NCI-H446 (cell line): ENCODE data around the gene AHCY.
"Not testable (repeated sequence)": the region's sequence is repeated elsewhere in the genome, so short reads cannot be mapped to it uniquely, and the experiment has no call there.

Experiments
- DNase-seq, 2 experiments: peaks; one replicate each; lab custom pipeline; 2025; lab: John Stamatoyannopoulos, UW

Gene AHCY

GRCh38 chr20:34254979-34255378, 48.2 kb downstream of the AHCY start:
- DNase-seq, result no peak

DNA sequence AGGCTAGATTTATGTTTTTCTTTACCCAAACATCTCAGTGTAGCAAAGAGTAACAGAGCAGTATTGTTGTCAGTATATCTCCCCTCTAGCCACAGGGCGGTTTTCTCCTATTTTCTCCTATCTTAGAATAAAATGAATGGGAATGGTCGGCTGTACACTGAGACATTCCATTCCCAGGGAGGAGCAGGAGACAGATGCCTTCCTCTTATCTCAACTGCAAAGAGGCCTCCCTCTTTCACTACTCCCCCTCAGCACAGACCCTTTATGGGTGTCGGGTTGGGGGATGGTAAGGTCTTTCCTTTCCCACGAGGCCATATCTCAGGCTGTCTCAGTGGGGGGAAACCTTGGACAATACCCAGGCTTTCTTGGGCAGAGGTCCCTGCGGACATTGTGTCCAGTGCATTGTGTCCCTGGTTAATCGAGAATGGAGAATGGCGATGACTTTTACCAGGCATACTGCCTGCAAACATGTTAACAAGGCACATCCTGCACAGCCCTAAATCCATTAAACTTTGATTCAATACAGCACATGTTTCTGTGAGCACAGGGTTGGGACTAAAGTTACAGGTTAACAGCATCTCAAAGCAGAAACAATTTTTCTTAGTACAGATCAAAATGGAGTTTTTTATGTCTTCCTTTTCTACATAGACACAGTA, 50.6 kb downstream of the AHCY start:
- DNase-seq, result not testable (repeated sequence)

GRCh38 chr20:34251619-34252018, 51.5 kb downstream of the AHCY start:
- no peak for DNase-seq

- no peak for DNase-seq
These were observed 53.1 kb downstream of the AHCY start for GRCh38 chr20:34250005-34250404.

GRCh38 chr20:34249291-34249690, 53.9 kb downstream of the AHCY start:
- no peak for DNase-seq

DNA sequence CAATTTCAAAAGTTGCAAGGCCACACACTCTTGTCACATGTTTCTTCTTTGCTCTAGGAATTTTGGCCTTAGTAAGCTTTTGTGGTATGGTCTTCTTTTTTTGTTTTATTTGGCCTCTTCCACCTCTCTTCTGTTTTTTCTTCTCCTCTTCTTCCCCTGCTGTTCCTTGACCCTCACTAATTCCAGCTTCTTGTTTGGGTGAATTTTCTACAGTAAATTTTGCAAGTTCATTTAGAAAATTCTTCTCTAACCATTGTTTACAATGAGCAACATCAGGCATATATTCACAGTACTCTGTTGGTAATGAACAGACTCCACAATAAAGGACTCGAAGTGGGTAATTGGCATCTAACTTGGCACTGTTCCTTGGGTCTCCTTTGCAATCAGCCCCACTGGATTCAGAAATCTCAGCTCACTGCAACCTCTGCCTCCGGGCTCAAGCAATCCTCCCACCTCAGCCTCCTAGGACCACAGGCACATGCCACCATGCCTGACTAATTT, 57.0 kb downstream of the AHCY start:
- DNase-seq, result no peak

- DNase-seq, result no peak
These were observed 59.8 kb downstream of the AHCY start for GRCh38 chr20:34243377-34243776.

GRCh38 chr20:34242879-34243278, 60.3 kb downstream of the AHCY start:
- DNase-seq, result no peak

DNA sequence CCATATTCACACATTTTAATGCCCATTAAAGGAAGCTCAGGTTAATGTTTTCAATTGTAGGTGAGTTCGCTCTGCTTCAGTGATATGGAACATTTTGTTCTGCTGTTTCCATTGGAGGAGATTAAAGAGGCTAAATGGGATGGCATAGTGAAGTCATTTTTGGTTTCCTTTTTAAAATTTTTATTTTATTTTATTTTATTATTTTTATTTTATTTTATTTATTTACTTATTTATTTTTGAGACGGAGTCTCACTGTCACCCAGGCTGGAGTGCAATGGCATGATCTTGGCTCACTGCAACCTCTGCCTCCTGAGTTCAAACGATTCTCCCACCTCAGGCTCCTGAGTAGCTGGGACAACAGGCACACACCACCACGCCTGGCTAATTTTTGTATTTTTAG, 61.1 kb downstream of the AHCY start:
- not testable (repeated sequence) for DNase-seq

GRCh38 chr20:34240693-34241615, 62.2 kb downstream of the AHCY start, which contains the start of gene ASIP:
Gene ASIP, plus strand, starts transcription at chr20:34241423. Its CDS starts 18,952 bp downstream, at chr20:34260375.
- no peak for DNase-seq

DNA sequence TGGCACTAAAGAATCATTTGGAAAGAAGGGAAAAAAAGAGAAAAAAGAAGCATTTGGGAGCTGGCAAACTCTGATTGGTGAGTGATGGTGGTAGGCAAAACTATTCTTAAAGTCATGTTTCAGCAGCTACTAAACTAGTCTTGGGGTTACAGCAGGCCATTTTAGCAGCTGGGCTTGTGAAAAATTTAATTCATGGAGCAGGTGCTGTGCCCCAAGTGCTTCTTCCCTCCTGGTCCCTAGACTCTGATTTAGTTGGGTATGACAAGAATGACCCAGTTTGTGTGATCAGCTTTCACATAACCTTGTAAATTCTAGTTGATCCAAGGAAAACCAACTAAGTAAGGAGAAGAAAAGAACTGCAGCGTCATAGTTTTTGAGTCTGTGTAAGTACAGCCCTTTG, 63.0 kb downstream of the AHCY start:
- no peak for DNase-seq

- DNase-seq, result no peak
These were observed 65.2 kb downstream of the AHCY start for GRCh38 chr20:34237942-34238341.

GRCh38 chr20:34235875-34236274, 67.3 kb downstream of the AHCY start:
- no peak for DNase-seq

GRCh38 chr20:34233687-34234086, 69.5 kb downstream of the AHCY start:
- DNase-seq, result no peak

GRCh38 chr20:34232494-34233087, 70.6 kb downstream of the AHCY start:
- DNase-seq, result no peak

- no peak for DNase-seq
These were observed 71.5 kb downstream of the AHCY start for GRCh38 chr20:34231634-34232033.
